Measurements from ENCODE around the gene GRIN2C.

- TF ChIP-seq CEBPB (IDR thresholded peaks at IDR 0.05; ENCODE audit: low read depth, low read length) = no peak
- no peak for TF ChIP-seq POLR2A (IDR thresholded peaks at IDR 0.05; ENCODE audit: low read depth, low read length)
Observed at GRCh38 chr17:74796211-74796610, 63.5 kb downstream of the GRIN2C start.

All from IMR-90 (cell line).